ENCODE measurements around the gene KRT86.

KRT86 gene

DNA sequence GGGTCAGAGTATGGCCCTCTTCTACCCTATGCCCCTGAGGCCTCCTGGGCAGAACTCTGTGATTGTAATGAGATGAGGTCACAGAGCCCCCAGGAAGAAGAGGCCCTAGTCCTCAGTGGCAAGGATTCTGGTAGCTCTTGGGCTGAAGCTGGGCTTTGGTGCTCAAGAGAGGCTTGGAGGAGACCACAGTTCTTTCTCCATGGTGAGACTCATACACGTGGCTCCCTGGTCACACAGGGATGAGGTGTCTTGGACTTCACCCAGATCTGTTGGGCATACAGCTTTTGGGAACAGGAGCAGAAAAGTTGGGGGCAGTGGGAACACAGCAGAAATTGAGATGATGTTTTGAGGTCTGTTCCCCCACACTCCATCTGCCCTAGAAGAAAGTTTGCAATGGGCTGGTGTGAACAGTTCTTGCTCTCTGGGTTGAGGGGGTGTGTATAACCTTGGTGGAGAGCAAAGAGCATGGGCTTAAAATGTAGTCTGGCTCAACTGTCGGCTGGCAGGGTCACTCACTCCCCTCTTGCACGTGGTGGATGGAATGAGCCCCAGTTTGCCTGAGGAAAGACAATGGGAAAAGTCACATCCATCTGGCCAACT is at the start of gene KRT86:
TSS of gene KRT86 (plus strand) at position 125 of the 600 bp plus-strand sequence. CDS start 27,272 bp downstream, outside the sequence.
- DNase-seq (ENCODE audit: low read depth): no peak

DNA sequence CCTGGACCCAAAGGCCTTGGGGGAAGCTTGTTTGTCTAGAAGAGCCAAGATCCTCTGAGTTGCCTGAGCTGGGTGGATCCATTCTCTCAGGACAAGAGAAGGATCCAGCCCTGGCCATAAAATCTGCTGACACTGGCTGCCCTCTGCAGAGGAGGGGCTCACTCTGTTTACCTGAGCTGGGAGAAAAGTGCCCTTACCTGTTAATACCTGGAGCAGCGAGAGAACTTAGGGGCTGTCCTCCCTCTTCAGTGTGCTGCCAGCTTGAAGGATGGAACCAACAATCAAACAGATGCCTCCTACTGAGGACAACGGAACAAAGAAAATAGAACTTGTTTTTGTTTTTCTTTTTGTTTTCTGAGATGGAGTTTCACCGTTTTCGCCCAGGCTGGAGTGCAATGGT is 48.7 kb upstream of the KRT86 start:
- no peak for DNase-seq (ENCODE audit: low read depth)

DNA sequence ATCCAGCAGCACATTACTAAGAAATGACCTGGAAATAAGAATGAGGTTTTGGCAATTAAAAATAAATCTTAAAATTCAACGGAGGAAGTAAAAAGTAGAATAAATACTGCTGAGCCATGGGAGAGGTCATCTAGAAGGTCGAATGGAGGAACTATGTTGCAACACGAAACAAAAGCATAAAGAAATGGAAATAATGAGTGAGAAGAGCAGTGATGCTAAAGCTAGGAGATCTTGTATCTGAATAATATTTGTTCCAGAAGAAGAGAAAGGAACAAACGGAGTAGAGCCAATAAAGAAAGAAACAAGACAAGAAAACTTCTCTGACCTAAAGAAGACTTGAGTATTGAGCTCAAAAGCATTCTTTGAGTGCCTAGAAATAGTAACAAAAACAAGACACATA is 48.0 kb upstream of the KRT86 start:
- DNase-seq (ENCODE audit: low read depth): no peak

DNA sequence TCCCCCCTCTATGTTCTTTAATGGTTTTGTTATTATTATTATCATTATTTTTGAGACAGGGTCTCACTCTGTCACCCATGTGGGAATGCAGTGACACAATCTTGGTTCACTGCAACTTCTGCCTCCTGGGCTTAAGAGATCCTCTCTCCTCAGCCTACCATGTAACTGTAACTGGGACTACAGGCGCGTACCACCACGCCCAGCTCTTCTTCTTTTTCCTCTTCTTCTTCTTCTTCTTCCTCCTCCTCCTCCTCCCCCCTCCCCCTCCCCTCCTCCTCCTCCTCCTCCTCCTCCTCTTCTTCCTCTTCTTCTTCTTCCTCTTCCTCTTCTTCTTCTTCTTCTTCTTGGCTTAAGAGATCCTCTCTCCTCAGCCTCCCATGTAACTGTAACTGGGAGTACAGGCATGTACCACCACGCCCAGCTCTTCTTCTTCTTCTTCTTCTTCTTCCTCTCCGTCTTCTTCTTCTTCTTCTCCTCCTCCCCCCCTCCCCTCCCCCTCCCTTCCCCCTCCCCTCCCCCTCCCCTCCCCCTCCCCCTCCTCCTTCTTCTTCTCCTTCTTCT is 46.8 kb upstream of the KRT86 start:
- no peak for DNase-seq (ENCODE audit: low read depth)

DNA sequence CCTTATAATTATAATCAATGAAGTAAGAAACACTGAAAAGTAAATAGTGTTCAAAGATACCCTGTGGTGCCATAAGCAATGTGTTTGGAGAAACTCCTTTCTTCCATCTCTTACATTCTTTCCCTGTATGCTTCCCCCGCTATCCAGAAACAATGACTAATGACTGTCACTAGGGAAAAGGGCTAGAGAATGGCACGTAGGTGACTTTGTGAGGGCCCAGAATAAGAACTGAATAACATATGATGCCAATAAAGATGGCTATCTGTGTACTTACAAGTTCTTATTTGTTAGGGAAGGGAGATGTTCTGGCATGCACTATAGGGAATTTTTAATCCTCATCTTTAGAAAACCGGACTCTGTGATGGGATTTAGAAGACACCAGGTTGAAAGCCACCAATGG is 46.1 kb upstream of the KRT86 start:
- DNase-seq (ENCODE audit: low read depth): no peak

- no peak for DNase-seq (ENCODE audit: low read depth)
Measured at GRCh38 chr12:52228931-52229330, 45.5 kb upstream of the KRT86 start.

GRCh38 chr12:52229836-52230343 is 44.6 kb upstream of the KRT86 start:
- DNase-seq (ENCODE audit: low read depth): no peak

GRCh38 chr12:52230364-52231281 is 43.8 kb upstream of the KRT86 start:
- no peak for DNase-seq (ENCODE audit: low read depth)

- DNase-seq (ENCODE audit: low read depth): no peak
Measured at GRCh38 chr12:52231305-52232202, 42.9 kb upstream of the KRT86 start.

- no peak for DNase-seq (ENCODE audit: low read depth)
Measured at GRCh38 chr12:52232203-52232673, 42.2 kb upstream of the KRT86 start.

- DNase-seq (ENCODE audit: low read depth): no peak
Measured at GRCh38 chr12:52232674-52233461, 41.6 kb upstream of the KRT86 start, which contains the start of gene KRT7. Gene KRT7, plus strand, starts transcription at chr12:52233243. Its CDS starts 54 bp downstream, at chr12:52233297.

DNA sequence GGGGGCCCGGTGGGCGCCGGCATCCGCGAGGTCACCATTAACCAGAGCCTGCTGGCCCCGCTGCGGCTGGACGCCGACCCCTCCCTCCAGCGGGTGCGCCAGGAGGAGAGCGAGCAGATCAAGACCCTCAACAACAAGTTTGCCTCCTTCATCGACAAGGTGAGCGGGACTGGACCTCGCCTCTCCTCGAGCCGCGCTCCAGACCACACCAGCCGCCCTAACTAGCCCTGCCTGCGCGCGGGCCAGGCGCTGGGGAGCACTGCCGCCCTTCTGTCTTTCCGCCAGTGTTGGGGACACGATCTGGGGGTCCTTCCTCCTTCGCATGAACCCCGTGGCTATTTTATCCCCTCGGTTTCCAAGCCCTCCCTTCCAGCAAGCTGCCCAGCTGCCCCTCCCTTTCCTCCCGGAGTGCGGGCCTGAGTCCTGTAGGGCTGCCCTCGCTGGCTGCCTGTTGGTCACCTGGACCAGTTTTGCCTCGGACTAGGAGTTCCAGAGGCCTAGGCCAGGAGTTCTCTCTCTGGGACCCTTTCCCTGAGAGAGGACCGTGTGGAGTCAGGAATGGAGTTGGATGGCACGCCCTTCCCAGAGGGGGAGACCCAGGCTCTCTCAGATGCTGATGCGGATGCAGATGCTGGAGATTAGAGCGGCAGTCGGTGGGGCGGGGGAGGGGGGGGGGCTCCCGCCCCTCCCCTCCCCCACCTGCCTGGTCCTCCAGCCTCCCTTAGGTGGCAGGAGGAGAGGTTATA is 40.8 kb upstream of the KRT86 start:
- no peak for DNase-seq (ENCODE audit: low read depth)

DNA sequence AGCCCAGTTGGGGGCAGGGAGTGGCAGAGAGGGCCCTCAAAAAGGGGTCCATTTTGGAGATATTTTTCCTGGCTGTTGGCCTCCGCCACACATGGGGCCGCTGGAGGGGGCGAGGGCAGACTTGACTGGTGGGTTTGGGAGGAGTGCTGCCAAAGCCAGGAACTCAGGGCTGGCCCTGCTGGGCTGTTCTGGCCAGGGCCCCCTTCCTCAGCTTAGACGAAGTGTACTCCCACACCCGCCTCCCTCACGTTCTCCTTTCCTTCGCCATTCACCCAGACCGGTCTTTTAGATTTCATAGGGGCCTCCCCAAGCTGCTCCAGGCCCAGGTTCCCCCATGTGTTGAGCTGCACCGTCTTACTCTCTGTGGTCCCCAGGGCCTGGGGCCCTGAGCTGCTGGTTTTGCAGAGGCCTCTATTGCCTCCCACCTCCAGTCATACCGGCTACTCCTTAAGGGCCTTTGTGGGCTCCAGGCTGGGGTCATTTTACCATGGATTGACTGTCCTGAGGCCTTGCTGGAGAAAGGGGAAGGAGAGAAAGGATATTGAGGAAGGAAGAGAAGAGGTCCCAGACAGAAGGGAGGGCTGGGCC is 40.1 kb upstream of the KRT86 start:
- no peak for DNase-seq (ENCODE audit: low read depth)

GRCh38 chr12:52235001-52235764 is 39.3 kb upstream of the KRT86 start:
- no peak for DNase-seq (ENCODE audit: low read depth)

- DNase-seq (ENCODE audit: low read depth): no peak
Measured at GRCh38 chr12:52235822-52236361, 38.6 kb upstream of the KRT86 start.

- DNase-seq (ENCODE audit: low read depth): no peak
Measured at GRCh38 chr12:52236386-52237050, 37.9 kb upstream of the KRT86 start.

DNA sequence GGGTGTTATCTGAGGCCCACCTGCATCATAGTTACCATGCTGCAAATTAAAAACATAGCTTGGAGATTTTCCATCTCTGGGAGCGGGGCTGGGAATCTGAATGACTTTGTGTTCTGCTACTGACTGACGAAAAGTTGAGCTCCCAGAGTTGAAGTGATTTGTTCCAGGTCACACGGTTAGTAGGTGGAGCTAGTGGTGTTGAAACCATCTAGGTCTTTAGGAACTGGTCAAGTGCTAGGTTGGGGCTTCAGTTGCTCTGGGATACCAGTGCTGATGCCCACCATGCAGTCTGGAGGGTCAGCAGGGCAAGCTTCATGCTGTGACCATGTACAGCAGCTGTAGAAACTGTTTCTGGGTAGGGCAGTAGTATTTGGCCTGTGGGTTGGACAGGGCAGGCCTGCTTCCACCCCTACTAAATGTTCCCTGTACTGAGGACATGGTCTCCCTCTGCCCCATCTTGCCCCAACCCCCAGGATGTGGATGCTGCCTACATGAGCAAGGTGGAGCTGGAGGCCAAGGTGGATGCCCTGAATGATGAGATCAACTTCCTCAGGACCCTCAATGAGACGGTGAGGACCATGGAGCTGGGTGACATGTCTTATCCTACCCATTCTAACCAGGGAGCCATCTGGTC is 36.1 kb upstream of the KRT86 start:
- DNase-seq (ENCODE audit: low read depth): no peak

All from stimulated activated CD8-positive, alpha-beta memory T cell treated with anti-CD3 and anti-CD28 coated beads, Interleukin-15, amount 100 ng/mL, for 24 hours (primary cell).